NCI-H187 (cell line): ENCODE results near the gene OR6K2.
"Not testable (repeated sequence)": the region's sequence is repeated elsewhere in the genome, so short reads cannot be mapped to it uniquely, and the experiment has no call there.

Source experiments
- DNase-seq, 2 experiments: peaks; one replicate each; lab custom pipeline; 2025; lab: John Stamatoyannopoulos, UW

OR6K2 gene, protein sequence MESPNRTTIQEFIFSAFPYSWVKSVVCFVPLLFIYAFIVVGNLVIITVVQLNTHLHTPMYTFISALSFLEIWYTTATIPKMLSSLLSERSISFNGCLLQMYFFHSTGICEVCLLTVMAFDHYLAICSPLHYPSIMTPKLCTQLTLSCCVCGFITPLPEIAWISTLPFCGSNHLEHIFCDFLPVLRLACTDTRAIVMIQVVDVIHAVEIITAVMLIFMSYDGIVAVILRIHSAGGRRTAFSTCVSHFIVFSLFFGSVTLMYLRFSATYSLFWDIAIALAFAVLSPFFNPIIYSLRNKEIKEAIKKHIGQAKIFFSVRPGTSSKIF

DNA sequence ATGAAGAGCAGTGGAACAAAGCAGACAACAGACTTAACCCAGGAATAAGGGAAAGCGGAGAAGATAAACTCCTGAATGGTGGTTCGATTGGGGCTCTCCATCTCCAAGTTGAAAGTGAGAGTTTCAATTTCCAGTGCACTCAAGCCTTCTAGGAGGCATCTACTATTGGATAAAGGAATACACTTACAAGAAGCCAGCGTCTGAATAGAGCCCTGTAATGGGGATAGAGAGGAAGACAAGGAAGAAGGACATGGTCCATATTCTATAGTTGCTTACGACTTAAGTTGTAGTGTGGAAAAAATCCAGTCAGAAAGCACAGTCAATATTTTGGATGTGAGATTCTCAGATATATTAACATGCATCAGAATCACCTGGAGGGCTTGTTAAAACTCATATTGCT, at the start of gene OR6K2:
OR6K2 (minus strand) TSS at position 101 of the 400 bp plus-strand sequence; CDS start at position 101, 0 bp downstream.
- DNase-seq = no peak

DNA sequence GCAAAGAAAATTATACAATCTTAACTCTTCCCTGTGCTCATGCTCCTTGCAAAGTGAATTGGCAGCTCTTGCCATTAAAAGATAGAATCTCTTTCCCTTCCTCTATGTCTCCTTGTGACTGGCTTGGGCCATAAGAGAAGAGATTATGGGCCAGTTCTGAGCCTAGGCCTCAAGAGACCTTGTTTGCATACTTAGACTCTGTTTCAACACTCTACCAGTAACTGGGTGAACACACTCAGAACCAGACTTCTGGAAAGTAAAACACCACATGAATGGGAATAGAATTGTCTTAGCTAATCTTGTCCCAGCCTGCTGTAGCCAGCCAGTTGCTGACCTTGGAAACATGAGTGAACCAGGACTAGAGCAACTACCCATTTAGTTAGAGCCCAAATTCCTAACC, 35.4 kb upstream of the OR6K2 start:
- DNase-seq = no peak

DNA sequence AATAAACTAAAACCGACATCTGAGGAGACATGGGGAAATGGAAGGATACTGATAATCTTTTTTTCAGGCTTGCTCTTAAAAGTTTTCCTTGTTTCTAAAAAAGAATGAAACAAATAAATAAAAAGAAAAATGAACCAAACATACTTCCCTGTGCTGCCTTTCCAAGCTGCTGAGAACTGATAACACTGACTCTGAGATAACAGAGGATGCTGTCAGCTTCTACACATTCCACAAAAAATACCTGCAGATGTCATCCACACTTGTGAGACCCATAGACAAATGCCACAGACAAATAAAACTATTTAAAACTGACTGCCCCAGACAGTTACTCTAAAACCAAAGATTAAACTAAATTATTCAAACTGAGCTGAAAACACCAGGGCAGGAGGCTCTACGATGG, 32.1 kb upstream of the OR6K2 start:
- DNase-seq = no peak

DNA sequence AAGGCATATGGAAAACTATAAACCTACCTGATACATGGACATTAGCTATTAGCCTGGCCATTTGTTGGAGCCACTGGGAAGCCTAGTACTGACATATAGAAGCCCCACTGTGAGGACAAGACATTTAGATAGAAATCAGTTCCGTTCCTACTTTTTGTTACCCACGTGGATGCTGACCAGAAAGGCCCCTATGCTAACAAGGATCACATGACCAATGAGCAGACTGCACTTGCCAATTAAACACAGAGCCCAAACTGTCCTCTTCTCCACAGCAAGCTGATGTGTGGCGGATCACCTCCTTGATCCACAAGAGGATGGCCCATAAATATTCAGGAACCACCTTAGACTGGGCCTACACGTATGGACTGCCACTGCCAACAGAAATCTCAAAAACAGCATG, 31.3 kb upstream of the OR6K2 start:
- no peak for DNase-seq

DNA sequence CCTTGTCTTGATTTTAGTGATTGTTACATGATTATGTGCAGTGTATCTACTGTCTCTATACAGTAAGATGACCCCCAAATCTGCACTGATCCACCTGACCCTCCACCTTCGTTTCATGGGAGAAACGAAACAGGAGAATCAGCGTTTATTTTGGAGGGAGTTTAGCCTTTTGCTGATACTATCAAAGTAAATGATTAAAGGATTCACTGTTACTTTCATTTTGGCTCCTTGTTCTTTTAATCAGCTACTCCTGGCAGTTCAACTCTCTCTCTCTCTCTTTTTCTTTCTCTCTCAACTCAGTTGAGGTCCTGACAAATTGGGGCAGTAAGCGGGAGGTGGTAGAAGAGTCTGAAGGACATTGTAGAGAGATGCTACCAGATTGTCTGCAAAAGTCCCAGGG, 30.0 kb upstream of the OR6K2 start:
- DNase-seq = no peak

DNA sequence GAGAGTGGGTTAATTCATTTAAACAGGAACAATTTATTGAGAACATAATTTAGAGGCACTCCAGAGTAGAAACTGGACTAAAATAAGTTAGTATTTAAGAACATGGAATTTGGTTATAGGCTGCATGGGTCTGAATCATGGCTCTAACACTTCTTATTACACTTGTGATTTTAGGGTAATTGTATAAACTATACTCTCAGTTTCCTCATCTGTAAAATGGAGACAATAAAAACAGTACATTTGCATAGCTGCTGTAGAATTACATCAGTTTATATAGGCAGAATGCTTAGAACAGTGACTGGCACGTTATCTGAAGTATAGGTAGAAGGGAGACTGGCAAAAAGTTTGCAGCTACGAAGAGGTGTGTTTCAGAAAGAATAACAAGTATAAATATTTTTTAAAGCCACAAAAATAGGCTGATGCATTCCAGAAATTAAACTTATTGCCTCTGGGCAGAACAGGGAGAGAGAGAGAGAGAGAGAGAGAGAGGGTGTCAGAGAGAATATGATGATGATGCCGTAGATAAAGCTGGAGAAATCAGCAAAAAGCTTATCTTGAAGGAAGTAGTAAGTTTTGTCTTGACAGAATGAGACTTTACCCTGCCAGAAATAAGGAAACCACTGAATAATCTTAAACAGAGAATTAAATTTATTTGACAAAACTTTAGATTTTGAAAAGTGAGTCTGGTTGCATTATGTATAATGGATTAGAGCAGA, 28.2 kb upstream of the OR6K2 start:
- DNase-seq = no peak

DNA sequence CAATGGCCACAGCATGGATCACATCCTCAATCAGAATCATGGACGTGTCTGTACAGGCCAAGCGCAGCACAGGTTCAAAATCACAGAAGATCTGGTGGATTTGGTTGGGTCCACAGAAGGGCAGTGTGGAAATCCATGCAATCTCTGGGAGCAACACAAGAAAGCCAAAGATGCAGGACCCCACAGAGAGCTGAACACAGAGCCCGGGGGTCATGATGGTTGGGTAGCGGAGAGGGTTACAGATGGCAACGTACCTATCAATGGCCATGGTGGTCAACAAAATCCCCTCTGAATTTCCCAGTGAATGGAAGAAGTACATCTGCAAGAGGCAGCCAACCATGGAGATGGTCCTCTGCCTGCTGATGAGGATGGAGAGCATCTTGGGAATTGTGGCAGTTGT, 24.0 kb upstream of the OR6K2 start:
- DNase-seq = no peak

DNA sequence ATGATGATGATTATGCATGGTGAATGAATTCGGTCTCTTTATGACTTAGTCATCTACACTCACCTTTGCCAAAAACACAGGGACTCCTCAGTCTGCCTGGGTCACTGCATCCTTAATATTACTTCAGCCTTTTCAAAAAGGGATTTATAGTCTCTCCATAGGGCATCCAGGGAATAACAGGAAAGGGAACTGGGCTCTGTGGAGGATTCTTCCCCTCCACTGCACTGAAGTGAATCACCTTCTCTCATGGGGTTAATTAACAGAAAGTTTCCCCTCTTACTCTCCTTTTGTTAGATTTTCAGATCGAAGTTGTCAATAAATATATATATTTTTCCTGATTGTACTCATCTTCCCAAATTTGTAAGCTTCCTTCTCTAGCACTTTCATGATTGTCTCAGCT, 20.2 kb upstream of the OR6K2 start, which contains the start of gene OR6K3:
OR6K3 (minus strand) TSS at position 101 of the 400 bp plus-strand sequence. CDS start 2,605 bp downstream, outside the sequence.
- DNase-seq = no peak

DNA sequence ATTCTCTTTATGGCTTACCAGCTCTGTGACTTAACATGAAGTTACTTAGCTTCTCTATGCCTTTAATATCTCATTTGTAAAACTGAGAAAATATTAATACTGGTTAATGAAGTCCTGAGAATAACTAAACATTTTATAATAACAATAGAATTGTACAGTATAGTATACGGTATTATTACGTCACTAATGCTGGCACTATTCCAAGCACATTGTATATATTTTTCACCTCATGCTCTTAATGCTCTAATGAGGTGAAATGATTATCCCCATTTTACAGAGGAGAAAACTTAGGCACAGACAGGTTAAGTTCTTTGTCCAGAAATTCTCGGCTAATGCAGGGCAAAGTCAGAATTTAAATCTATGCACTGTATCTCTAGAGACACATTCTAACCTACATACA, 19.2 kb upstream of the OR6K2 start:
- DNase-seq = no peak

DNA sequence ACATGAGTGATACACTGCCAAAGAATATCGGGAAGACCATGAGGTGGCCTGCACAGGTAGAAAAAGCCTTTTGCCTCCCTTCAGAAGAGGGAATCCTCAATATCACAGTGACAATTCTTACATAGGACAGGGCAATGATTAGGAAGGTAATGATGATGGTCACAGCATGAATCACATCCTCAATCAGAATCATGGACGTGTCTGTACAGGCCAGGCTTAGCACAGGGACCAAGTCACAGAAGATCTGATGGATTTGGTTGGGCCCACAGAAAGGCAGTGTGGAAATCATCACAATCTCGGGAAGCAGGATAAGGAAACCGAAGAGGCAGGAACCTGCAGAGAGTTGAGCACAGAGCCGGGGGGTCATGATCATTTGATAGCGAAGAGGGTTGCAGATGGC, 16.9 kb upstream of the OR6K2 start:
- no peak for DNase-seq

DNA sequence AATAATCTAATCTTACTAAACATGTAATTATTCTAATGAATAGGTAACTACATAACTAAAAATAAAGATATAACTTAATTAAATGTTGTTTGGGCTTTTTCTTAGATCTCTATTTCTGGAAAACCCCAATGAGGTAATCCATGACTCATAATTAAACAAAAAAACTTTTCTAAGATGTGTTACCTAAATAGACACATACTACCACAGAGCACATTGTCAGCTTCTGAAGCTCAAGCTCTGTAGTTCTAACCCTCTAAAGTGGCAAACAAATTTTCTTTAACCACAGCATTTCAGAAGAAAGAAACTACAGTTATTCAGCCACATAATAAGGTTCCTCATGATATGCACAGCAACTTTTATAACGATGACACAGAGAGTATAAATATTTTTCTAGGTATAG, 15.9 kb upstream of the OR6K2 start:
- no peak for DNase-seq

DNA sequence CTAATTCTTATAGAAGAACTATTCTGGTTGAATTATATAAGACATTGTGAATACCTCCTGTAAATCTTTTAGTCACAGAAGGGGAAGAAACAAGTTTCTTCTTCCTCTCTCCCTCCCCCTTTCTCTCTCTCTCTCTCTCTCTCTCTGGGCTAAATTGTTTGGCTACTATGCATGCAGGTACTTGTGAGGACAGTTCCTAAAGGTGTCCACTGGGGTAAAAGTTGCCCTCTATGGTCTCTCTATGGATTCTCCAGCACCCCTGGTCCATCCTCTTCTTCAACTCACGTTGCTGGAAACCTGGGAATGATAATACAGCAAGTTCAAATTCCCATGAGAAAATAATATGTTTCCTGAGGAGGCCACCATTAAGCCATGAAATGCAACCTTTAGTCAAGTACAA, 14.3 kb upstream of the OR6K2 start:
- no peak for DNase-seq

DNA sequence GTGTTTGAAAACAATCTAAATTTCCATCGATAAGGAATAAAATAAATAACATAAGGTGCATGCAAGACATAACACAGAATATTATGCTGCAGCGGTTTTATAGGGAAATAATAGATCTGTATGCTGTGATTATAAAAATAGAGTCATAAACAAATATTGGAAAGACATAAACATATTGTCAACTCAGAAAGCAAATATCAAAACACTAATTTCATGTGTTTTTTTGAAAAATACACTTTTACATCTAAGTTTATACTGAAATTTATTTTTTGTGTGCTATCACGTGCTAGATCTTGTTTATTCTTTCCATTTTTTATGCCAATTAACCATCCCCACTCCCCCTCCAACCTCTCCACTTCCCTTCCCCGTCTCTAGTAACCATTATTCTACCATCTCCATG, 10.6 kb upstream of the OR6K2 start:
- DNase-seq = no peak

DNA sequence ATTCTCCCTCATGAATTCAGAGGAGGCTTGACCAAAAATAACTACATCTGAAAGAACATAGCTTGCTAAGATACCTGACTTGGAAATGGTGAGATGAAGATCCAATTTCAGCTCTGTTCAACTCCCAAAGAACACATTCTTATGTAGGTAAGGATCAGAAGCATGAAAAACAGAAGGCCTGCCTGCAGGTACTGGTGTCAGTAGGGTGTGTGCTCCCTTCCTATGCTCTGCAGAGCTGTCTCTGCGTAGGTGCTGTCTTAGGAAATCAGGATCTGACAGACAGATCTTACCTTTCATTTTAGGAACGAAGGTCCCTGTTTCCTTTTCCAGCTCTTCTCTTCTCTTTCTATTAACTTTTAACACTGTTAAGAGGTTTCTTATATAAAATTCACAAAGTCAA, 5.6 kb upstream of the OR6K2 start:
- no peak for DNase-seq

DNA sequence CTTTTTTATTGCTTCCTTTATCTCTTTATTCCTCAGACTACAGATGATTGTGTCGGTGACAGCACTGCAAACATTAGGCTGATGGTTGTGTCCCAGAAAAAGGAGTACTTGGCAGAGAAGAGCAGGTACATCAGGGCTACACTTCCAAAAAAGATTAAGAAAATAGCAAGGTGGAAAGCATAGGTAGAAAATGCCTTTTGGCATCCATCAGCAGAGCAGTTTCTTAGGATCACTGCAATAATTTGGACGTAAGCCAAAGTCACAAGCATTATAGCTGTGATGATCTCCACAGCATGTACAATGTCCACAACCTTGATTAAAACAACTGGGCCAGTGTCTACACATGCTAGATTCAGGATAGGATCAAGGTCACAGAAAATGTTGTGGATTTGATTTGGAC, 5.9 kb downstream of the OR6K2 start:
- DNase-seq = no peak

DNA sequence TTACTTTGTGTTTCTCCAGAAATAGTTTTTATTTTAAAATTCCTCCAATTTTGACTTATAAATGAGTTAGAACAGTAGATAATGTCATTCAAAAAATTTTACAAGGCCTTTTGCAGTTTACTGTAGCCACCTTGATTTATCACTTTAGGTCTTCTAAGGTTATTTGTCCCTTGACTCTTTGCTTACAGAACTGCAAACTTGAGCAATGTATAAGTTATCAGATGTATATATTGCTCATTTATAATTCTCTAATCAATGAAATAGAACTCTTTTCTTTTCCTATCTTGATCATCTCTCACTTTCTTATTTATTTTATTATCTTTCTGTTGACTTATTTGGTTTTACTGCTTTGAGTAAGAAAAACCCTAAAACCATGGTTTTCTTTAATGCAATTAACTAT, 8.1 kb downstream of the OR6K2 start:
- no peak for DNase-seq

DNA sequence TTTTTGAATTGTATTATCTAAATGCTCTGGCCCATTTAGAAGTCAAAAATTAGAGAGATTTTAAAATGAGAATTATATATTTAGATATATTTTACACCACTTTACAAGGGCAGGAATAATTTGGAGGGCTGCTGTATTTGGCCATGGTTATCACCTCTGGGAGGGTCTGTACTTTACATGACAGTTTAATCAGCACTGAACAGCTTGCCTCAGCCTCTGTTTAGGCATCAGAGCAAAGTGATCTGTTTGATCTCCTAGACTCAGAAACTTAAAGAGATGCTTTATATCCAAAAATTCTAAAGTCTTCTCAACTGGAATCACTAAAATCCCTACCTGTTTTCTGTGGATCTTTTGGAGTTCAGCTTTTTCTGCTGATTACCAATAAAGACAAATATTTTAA, 8.5 kb downstream of the OR6K2 start:
- DNase-seq = no peak

DNA sequence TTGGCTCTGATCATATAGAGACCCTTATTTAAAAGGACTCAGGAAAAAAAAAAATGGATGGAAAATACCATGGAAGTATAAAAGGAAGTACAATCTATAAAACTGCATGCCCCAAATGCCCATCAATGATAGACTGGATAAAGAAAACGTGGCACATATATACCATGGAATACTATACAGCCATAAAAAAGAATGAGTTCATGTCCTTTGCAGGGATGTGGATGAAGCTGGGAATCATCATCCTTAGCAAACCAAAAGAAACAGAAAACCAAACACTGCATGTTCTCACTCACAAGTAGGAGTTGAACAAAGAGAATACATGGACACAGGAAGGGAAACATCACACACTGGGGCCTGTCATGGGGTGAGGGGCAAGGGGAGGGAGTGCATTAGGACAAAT, 9.3 kb downstream of the OR6K2 start:
- DNase-seq = not testable (repeated sequence)

DNA sequence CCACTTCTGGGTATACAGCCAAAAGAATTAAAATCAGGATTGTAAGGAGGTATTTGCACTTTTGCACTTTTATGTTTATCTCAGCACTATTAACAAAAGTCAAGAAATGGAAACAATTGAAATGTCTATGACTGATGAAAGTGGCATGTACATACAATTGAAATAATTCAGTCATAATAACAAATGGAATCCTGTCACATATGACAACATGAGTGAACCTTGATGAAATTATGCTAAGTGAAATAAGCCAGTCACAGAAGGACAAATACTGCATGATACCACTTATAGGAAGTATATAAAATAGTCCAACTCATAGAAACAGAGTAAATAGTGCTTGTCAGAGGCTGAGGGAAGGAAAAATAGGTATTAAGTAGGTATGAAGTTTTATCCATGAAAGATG, 10.6 kb downstream of the OR6K2 start:
- no peak for DNase-seq

DNA sequence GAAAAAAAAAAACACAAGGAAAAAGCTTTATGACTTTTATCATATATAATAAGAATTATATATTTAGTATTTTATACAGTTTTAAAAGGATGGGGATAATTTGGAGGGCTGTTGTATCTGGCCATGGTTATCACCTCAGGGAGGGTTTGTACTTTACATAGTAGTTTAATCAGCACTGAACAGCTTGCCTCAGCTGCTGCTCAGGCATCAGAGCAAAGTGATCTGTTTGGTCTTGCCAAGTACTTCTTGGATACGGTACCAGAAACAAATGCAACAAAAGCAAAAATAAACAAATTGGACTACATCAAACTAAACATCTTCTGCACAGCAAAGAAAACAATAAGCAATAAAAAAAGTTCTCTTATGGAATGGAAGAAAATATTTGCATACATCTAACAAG, 11.3 kb downstream of the OR6K2 start:
- DNase-seq = no peak

DNA sequence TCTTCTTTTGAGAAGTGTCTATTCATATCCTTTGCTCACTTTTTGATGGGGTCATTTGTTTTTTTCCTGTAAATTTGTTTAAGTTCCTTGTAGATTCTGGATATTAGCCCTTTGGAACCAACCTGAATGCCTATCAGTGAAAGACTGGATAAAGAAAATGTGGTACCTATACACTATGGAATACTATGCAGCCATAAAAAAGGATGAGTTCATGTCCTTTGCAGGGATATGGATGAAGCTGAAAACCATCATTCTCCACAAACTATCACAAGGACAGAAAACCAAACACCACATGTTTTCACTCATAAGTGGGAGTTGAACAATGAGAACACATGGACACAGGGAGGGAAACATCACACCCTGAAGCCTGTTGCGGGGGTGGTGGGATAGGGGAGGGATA, 12.1 kb downstream of the OR6K2 start:
- DNase-seq = not testable (repeated sequence)

DNA sequence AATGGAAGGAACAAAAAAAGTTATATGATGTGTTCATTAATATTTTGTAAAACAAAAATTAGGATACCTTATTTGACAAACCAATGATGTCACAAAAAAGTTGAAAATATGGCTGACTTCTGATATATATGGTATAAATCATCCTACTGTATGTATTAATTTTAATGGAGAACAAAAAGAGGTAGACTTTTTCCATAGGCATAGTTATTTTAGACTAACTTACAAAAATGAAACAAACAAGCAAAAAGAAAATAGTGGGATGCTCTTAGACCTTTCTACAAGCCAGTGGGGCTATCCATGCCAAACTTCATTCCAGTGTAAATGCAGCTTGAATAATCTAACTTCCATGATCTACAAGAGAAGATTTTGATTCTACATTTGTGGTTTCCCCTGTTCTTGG, 13.4 kb downstream of the OR6K2 start:
- no peak for DNase-seq

DNA sequence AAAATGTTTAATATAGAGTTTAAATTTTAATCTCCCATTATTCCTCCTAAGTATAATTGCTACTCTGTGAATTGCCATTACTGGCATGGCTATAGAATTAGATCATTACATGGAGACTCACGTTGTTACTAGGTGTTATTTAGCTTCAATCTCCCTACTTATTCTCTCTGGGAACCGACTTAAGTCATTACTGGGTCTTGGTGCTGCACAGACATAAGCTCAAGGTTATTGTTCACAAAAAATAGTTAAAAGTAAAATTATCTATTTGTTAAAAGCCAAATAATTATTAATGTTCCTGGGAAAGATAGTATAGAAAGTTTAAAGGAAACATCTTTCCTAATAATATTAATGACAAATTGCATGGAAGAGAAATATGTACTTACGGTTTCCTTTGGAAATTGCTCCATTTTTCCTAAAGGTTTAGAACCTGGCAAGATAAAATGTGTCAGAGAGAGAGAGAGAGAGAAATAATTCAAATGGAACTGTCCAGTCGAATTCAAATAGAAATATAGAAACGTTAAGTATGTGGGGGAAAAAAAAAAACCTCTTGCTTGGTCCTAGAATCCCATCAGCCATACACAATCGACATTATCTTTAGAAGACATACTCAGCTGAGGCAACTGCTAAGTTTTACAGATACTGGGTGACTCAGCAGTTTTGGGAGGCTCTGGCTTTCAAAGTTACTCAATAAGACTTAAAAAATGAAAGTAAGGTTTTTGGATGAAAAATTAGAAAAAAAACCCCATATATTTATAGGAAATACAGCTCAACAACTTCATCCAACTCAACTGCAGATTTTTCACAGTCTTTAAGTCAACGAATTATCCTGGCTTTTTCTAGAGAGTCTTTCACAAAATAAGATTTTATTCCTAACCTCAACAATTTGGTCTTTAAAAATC, 14.1 kb downstream of the OR6K2 start, which contains the start of gene SPTA1:
SPTA1 (minus strand) TSS at position 605 of the 899 bp plus-strand sequence; CDS start at position 407, 198 bp downstream.
- DNase-seq = no peak
